Fibroblast of lung (primary cell): ENCODE measurements around the gene SELP. TPM values are rescaled to one million over a fixed set of nuclear protein-coding genes. Genes with fewer than 3 reads are reported as not detected.

Source experiments
- DNase-seq, 2 donors: peaks; one replicate each; pipeline versions ENCODE4 v3.0.0 to v3.0.0-alpha.2; 2010; ENCODE audit warnings: low read depth in 2 of 2
- H2AFZ ChIP-seq: 2 replicates; pipeline ENCODE4 v1.5.1; 2012; ENCODE audit warnings: low read length, control low read depth, inconsistent platforms
- H3K27ac ChIP-seq: 2 replicates; pipeline ENCODE4 v1.5.1; 2011; ENCODE audit warnings: low read length, control low read depth; ENCODE audit not compliant: insufficient read depth
- H3K27me3 ChIP-seq: 2 replicates; pipeline ENCODE4 v1.5.1; 2011; ENCODE audit warnings: mild to moderate bottlenecking, low read length; ENCODE audit not compliant: control insufficient read depth, insufficient read depth
- H3K36me3 ChIP-seq: 2 replicates; pipeline ENCODE4 v1.5.1; 2011; ENCODE audit warnings: low read length; ENCODE audit not compliant: control insufficient read depth, insufficient read depth
- H3K4me1 ChIP-seq: 2 replicates; pipeline ENCODE4 v1.5.1; 2011; ENCODE audit warnings: low read length; ENCODE audit not compliant: control insufficient read depth, insufficient read depth; ENCODE audit errors: extremely low read depth
- H3K4me2 ChIP-seq: 2 replicates; pipeline ENCODE4 v1.5.1; 2011; ENCODE audit warnings: low read length, control low read depth; ENCODE audit not compliant: insufficient read depth; ENCODE audit errors: extremely low read depth
- H3K4me3 ChIP-seq, 4 experiments: fragments of 200-600 bp in 1 of 4; sonication (generic) in 1 of 4; replicated peaks in 1 of 4; 2 replicates each; pipeline ENCODE4 v1.5.1; 2011 to 2016; ENCODE audit warnings: low read length in 4 of 4, low read depth in 3 of 4, mild to moderate bottlenecking in 3 of 4, control low read depth in 2 of 4, inconsistent platforms in 1 of 4, mixed read lengths in 1 of 4; ENCODE audit not compliant: insufficient read depth in 1 of 4; ENCODE audit errors: control extremely low read depth in 1 of 4
- H3K79me2 ChIP-seq: 2 replicates; pipeline ENCODE4 v1.5.1; 2012; ENCODE audit warnings: mild to moderate bottlenecking, low read length, inconsistent platforms; ENCODE audit not compliant: control insufficient read depth, insufficient read depth
- H3K9ac ChIP-seq: 2 replicates; pipeline ENCODE4 v1.5.1; 2011; ENCODE audit warnings: mild to moderate bottlenecking, low read length, control low read depth; ENCODE audit not compliant: insufficient read depth
- H3K9me3 ChIP-seq: 2 replicates; pipeline ENCODE4 v1.5.1; 2012; ENCODE audit warnings: low read depth, low read length; ENCODE audit not compliant: control insufficient read depth, insufficient read depth
- H4K20me1 ChIP-seq: 2 replicates; pipeline ENCODE4 v1.5.1; 2011; ENCODE audit warnings: low read length; ENCODE audit not compliant: control insufficient read depth, insufficient read depth; ENCODE audit errors: extremely low read depth
- CTCF ChIP-seq, 2 donors: IDR thresholded peaks in 1 of 2; conservative IDR thresholded peaks in 1 of 2; 1 replicate in 1 of 2; 2 replicates in 1 of 2; pipeline ENCODE4 v1.5.1; 2011 to 2012; ENCODE audit warnings: low read length in 2 of 2, control low read depth in 1 of 2, inconsistent platforms in 1 of 2, low read depth in 1 of 2, mild to moderate bottlenecking in 1 of 2
- EZH2 ChIP-seq: IDR thresholded peaks from 2 replicates; pipeline ENCODE4 v1.5.1; 2012; ENCODE audit warnings: low read length, control low read depth, mild to moderate bottlenecking; ENCODE audit errors: missing control alignments
- polyA plus RNA-seq, 2 donors: library from polyadenylated mRNA; depleted of rRNA in 1 of 2; stranded (reverse) in 1 of 2; unstranded in 1 of 2; fragments of >200 nt; gene quantifications; 2 replicates each; pipeline ENCODE4 v1.2.1, GENCODE V29; 2011 to 2012; ENCODE audit warnings: missing spikeins in 1 of 2
- total RNA-seq: library from RNA; depleted of rRNA; stranded (reverse); fragments of >200 nt; gene quantifications from 2 replicates; pipeline ENCODE4 v1.2.1, GENCODE V29; 2014

The SELP gene
- total and polyA plus RNA-seq, 2 donors (not counting 1 experiment from before 2014, with no cell fraction given): not detected

GRCh38 chr1:169608226-169608625 lies 21.7 kb downstream of the SELP start:
- no peaks in the 10 kb centered on the region for H3K36me3 ChIP-seq
- H3K4me3 ChIP-seq: no peak overlapping the region
- no peak overlapping the region for H2AFZ ChIP-seq
- H3K4me2 ChIP-seq: no peak overlapping the region
- H3K9ac ChIP-seq: no peak overlapping the region
- H3K4me1 ChIP-seq: no peaks in the 10 kb centered on the region
- H3K27ac ChIP-seq: no peak overlapping the region
- no peaks in the 10 kb centered on the region for H4K20me1 ChIP-seq
- no peak for DNase-seq
- TF ChIP-seq CTCF (conservative IDR thresholded peaks at IDR 0.05 in 1 of 2, IDR thresholded peaks at IDR 0.05 in 1 of 2; ENCODE audit: low read depth in 1 of 2, low read length in 2 of 2) (no peak), EZH2 (no peak)
- no peaks in the 10 kb centered on the region for H3K79me2 ChIP-seq
- H3K27me3 ChIP-seq: peaks cover 5% of the 10 kb centered on the region
- no peaks in the 10 kb centered on the region for H3K9me3 ChIP-seq

- H3K27me3 ChIP-seq: peaks cover 5% of the 10 kb centered on the region
- no peak overlapping the region for H2AFZ ChIP-seq
- no peak overlapping the region for H3K9ac ChIP-seq
- DNase-seq: no peak
- no peak for TF ChIP-seq CTCF (conservative IDR thresholded peaks at IDR 0.05 in 1 of 2, IDR thresholded peaks at IDR 0.05 in 1 of 2; ENCODE audit: low read depth in 1 of 2, low read length in 2 of 2)
- TF ChIP-seq EZH2: no peak
- H3K4me2 ChIP-seq: no peak overlapping the region
- H3K4me3 ChIP-seq: no peak overlapping the region
- no peaks in the 10 kb centered on the region for H3K36me3 ChIP-seq
- no peaks in the 10 kb centered on the region for H4K20me1 ChIP-seq
- H3K9me3 ChIP-seq: no peaks in the 10 kb centered on the region
- H3K4me1 ChIP-seq: no peaks in the 10 kb centered on the region
- H3K27ac ChIP-seq: no peak overlapping the region
- no peaks in the 10 kb centered on the region for H3K79me2 ChIP-seq
Measured at GRCh38 chr1:169604781-169605560, 25.0 kb downstream of the SELP start.

- Histone ChIP-seq H2AFZ (no peak overlapping the region), H3K9me3 (no peaks in the 10 kb centered on the region), H3K4me2 (no peak overlapping the region), H3K36me3 (no peaks in the 10 kb centered on the region), H3K27me3 (peaks cover 5% of the 10 kb centered on the region), H3K4me3 (no peak overlapping the region), H3K79me2 (no peaks in the 10 kb centered on the region), H3K27ac (no peak overlapping the region), H3K4me1 (no peaks in the 10 kb centered on the region), H3K9ac (no peak overlapping the region), H4K20me1 (no peaks in the 10 kb centered on the region)
- DNase-seq: peak; percentile 25 to 28
- TF ChIP-seq EZH2 (no peak), CTCF (conservative IDR thresholded peaks at IDR 0.05 in 1 of 2, IDR thresholded peaks at IDR 0.05 in 1 of 2; ENCODE audit: low read depth in 1 of 2, low read length in 2 of 2) (peak; percentile 15 to 39)
Measured at GRCh38 chr1:169601096-169601881, 28.6 kb downstream of the SELP start.
